CD4-positive, alpha-beta T cell treated with Interleukin-10 for 1 hour (primary cell): ENCODE measurements around the gene AGPAT4.
A peak's percentile ranks its signal among the peaks of the same experiment; 100 is the strongest.

Experiments used
- DNase-seq: peaks from one replicate; pipeline ENCODE4 v3.0.0-alpha.2; 2020

AGPAT4 gene

DNA sequence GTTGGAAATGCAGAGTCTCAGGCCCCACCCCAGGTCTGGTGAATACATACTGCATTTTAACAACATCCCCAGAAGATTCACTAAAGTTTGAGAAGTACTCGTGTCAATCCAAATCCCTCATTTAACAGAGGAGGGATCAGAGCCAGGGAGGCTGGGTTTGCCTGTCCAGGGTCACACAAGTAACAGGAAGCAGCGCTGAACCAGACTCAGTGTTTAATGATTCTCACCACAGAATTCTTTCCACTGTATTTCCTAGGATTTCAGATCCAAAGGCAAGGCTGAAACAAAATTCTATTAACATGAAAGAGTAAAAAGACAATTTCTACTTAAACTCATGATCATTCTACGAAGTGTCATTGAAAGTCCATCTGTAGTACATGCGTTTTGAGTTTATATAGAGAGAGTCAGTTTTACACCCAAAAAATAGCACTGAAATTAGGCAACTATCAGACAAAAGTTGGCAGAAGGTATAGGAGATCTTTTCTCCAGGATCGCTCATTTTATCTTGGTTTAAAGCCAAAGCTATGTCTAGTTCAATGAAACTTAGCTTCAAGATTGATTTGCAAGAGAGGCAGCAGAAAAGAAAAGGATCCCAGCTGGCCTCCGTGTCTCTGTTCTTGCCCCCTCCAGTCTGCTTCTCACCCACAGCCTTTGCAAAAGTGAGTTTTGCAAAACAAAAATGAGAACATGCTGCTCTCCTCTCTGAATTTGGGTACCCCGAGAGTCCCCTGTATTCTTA is 6.0 kb upstream of the AGPAT4 start:
- DNase-seq, result no peak

DNA sequence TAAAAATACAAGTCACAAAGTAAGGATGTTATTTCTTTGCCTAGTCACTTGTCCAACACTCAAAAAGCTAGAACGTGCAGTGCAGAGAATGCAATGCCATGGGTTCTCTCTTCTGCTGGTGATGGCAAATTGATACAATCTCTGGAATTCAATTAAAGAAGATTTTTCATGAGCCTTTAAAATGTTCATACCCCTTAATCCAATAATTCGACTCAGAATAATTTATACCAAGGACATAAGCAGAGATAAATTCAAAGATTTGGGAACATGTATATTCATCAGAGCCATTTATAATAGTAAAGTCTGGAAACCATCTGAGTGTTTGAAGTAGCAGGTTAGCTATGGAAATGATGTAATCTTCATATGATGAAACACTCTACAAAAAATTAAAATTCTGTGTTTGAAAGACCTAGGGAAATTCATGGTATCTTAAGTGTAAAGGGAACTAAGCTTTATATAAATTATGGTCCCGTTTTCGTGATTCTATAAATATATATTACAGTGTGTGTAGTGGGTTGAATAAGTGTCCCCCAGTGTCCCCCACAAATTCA is 2.8 kb upstream of the AGPAT4 start:
- no peak for DNase-seq

DNA sequence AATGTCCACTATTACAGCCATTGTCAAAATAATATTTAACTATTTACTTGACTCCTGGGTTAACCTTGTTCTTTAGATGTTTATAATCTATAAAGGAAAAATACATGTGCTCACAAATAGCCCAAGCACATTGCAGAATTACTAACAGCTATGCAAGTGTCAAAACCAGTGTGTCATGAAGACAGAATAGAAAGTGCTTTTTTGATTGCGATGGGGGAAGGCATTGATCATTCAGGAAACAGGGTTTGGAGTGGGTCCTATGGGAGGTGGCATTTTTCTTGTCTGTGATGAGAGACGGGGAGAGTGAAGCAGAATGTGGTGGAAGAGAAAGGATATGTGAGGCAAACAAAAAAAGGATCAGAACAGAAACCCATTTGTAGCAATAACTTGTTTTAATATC is 1.0 kb upstream of the AGPAT4 start:
- no peak for DNase-seq

DNA sequence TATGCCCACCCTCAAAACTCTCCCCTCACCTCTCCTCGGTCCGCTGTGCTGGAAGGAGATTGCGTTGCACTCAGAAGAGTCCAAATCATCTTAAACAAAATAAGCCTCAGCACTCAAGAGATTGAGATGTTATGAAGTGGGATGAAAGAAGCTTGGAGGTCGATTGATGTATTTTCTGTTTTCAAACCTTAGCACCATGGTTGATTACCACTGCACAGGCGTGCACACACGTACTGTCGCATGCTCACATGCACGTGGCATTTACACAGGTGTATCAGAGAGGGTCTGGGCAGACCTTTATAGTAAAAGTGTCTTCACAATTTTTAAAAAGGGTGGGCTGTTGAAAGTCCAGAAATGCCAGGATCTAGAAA is 612 bp upstream of the AGPAT4 start:
- no peak for DNase-seq

- DNase-seq, result peak; percentile 77
These were observed 548 bp downstream of the AGPAT4 start for GRCh38 chr6:161273274-161273751.

DNA sequence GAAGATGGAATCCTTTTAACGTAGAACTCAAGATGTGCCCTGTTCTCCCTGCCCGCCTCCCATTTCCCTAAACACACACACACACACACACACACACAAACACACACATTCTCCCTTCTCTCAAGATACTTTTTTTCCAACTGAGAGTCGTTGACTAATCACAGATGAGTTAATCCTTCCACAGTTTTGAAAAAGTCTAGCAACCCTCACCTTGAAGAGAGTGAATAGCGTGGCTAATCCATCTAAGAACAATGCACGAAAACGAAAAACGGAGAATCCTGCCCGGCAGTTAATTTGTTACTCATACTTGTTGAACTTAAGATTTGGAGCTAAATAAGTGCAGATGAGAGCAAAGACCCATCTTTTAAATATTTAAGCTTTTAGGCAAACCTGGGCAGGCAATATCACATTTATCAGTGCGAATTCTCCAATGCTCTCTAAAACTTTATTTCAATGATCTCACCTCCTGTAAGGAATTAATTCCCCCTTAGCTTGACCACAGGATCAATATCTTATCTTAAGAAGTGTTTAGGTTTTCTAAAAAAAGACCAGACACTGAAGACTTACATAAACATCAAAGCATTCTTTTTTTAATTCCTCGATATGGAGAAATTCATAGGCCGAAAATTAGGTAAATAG is 1.1 kb downstream of the AGPAT4 start:
- DNase-seq, result no peak

- DNase-seq, result no peak
These were observed 2.4 kb downstream of the AGPAT4 start for GRCh38 chr6:161271343-161272030.

- no peak for DNase-seq
These were observed 3.7 kb downstream of the AGPAT4 start for GRCh38 chr6:161270116-161270515.

DNA sequence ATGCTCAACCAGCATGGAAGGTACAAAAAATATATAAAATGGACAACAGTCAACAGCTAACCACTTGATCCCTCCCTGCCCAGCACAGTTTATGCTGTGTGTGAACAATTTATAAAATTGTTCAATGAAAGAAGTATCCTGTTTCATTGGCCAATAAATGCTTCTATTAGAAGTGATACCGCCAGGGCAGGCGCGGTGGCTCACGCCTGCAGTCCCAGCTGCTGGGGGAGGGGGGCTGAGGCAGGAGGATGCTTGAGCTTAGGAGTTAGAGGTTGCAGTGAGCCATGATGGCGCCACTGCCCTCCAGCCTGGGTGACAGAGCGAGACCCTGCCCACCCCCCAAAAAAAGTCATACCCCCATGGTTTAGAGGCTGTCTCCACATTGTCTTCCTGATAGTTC is 4.6 kb downstream of the AGPAT4 start:
- no peak for DNase-seq

GRCh38 chr6:161268531-161269210 is 5.2 kb downstream of the AGPAT4 start:
- DNase-seq, result no peak

DNA sequence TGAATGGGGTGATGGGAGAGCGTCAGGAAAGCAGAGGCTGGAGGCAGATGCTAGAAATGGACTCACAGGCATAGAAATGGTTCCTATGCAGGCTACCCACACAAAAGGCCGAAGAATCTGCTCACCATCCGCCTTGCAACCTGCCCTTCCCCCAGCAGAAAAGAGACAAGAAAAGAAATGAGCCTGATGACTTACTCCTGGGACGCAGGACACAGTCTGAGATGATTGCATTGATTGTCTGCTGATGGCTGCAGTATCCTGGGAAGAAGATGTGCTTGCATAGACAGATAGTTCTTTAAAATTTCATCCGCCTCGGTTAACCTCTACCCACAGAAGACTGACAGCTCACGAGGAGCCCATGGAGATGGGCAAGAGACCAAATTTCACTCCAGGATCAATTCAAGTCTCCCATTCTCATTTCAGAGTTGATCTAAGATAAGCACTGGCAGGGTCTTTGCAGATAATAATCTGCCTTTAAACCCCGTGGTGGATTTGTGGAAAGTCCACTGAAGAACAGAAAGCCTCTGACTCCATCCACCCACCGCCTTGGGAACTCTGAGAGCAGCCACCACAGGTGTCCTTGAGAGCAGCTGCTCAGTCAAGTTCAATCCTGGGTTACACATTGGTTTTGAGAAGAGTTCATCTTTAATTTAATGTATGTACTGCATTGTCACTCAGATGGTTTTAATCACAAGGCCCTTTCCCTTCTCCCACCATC is 7.2 kb downstream of the AGPAT4 start:
- DNase-seq, result no peak

DNA sequence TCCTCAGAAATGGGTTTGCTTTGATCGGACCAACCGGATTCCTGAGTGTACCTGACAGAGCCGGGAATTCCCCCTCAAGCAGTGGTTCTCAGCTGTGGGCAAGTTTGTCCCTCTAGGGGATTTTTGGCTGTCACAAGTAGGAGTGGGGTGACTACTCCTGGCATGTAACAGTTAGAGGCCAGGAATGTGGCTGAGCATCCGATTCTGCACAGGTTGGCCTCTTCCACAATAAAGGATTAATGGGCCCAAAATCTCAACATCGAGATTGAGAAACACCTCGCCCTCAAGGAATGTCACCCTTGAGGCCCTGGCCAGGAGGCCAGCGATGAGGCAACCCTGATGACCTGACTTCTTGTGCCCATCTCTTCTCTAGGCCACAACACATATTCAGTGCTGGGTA is 7.9 kb downstream of the AGPAT4 start:
- no peak for DNase-seq

DNA sequence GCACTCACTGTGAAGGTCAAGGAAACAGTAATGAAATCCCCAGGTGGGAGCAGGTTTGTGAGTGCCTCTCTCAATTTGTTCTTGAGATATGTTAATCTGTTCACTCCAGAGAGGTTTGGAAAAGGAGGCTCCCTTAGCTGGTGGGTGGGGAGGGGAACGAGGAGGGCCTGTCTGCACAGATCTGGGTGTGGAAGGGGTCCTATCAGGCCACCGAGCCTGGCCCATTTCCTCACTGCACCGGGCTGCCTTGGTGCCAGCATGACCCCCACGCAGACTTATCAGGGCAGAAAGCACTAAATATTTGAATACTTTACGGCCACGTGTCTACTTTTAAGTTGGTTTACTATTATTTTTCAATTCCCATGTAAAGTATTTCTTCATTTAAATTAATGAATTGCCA is 8.3 kb downstream of the AGPAT4 start:
- no peak for DNase-seq

- DNase-seq, result no peak
These were observed 9.7 kb downstream of the AGPAT4 start for GRCh38 chr6:161264181-161264580.

GRCh38 chr6:161261816-161262215 is 12.0 kb downstream of the AGPAT4 start:
- no peak for DNase-seq

DNA sequence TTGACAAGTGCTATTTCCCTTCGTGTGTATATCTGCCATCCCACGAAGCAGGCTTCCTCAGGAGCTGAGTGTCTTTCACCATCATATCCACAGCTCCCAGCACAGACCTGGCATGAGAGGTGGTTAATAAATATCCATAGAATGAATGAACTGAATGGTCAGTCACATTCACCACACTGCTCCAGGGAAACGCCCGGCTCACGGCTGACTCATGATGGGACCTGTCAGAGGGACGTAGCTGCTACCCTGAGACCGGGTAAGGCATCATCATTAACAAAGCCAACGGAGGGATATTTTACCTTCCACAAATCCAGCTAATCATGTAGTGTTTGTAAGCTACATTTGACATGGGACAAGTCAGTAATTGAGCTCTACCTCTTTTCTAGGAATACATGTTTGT is 12.5 kb downstream of the AGPAT4 start:
- no peak for DNase-seq

GRCh38 chr6:161259302-161259701 is 14.6 kb downstream of the AGPAT4 start:
- DNase-seq, result no peak

DNA sequence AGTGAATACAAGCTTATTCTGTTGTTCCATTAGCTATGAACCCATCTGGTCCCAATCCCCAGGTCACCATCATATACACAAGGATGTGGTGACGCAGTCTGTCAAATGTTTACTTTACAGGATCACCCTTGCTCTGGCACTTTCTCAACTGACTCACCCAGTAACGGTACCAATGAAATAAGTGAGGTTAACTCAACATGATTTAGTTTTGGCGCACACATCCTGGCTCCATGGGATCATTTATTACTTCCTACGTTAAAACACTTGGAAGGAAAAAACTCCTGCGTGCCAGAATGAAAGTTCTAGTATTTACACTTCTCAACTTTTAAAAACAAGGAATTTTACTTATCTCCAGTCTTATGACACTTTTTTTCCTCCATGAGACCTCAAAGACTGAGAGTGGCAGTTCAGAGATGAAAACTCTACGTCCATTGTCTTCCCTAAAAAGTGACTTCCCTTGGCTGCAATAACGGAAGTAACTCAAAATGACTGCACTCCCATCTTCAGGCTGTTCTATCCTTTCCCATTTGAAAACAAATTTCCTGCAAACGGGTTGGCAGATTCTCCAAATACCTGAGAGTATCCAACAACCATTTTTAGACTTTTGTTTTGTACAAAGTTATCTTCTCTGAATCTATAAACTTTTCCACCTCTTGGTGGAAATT is 15.9 kb downstream of the AGPAT4 start:
- no peak for DNase-seq

DNA sequence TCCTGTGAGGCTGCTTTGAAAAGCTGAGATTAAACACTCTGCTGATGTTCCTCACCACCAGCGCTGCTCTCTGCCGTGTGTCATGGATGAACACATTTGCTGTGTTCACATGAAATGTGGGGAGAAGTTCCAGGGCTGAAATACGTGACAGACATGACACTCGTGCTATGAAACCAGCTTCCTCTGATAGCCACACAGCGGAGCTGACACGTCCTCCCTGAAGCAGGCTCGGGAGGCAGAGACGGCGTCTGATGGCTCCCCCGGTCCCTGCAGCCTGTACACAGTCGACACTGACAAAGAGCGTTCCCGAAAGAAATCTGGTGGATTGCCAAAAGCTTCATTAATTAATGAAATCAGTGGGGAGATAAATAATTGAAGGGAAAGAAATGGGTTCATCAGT is 17.5 kb downstream of the AGPAT4 start:
- DNase-seq, result no peak

GRCh38 chr6:161255518-161255917 is 18.3 kb downstream of the AGPAT4 start:
- DNase-seq, result no peak

DNA sequence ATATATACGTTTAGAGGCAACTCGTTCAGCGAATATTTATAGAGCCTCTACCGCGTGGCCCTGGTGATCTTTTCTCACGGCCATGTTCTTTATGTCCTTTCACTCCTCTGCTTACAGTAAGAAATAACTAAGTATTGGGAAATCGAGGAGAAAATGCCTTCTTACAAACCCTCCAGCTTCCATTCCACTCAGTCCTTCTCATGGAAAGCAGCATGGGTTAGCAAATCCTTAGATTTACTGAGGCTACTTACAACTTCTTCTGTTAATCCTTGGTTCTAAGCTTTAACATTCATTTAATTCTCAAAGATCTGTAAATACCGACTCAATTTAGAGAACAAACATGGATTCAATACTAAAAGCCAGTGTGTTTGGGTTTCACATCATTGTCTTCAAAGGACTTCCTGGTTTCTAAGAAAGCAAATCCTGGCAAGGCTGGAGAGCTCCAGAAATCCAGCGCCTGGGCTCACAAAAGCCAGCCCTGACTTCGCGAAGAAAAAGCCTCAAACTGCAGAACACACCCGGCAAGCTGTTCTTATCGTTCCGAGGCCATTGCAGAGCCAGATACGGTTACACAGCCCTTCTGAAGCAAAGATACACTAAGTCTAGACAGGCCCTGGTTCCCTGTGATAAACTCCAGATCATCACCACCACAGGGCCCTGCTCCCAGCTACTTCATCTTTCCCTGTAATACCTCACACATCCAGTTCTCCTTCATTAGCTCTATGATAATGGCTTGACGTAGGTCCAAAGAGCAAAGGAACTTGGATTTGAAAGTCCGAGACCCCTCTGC is 19.2 kb downstream of the AGPAT4 start:
- DNase-seq, result no peak
